Left lung (tissue), 14 donors: ENCODE data around the gene ARHGAP28. TPM values are rescaled to one million over a fixed set of nuclear protein-coding genes. Genes with fewer than 3 reads are reported as not detected.
A peak's percentile ranks its signal among the peaks of the same experiment; 100 is the strongest.

Source experiments
- ATAC-seq: fragments of 200-7000 bp; cut with Tn5 transposase; one replicate; pipeline ENCODE4 v1.9.1; 2020; ENCODE audit warnings: moderate library complexity
- DNase-seq, 4 donors: peaks; one replicate each; pipeline ENCODE4 v3.0.0-alpha.2; 2013 to 2020
- H3K27ac ChIP-seq, 2 donors: fragments of 200-600 bp; sonication (generic) in 1 of 2; one replicate each; pipeline versions ENCODE4 v1.5.0 to v1.8.0; 2020 to 2021
- H3K27me3 ChIP-seq, 2 donors: fragments of 200-600 bp; sonication (generic) in 1 of 2; one replicate each; pipeline versions ENCODE4 v1.5.0 to v1.8.0; 2020 to 2021
- H3K36me3 ChIP-seq, 2 donors: fragments of 200-600 bp; sonication (generic) in 1 of 2; one replicate each; pipeline versions ENCODE4 v1.5.0 to v1.8.0; 2020 to 2021
- H3K4me1 ChIP-seq, 2 donors: fragments of 200-600 bp; one replicate each; pipeline ENCODE4 v1.8.0; 2021
- H3K4me3 ChIP-seq, 2 donors: fragments of 200-600 bp; sonication (generic) in 1 of 2; one replicate each; pipeline versions ENCODE4 v1.5.0 to v1.8.0; 2020 to 2021; ENCODE audit warnings: mild to moderate bottlenecking in 1 of 2
- H3K9me3 ChIP-seq, 2 donors: fragments of 200-600 bp; sonication (generic) in 1 of 2; one replicate each; pipeline versions ENCODE4 v1.5.0 to v1.8.0; 2020 to 2021
- CTCF ChIP-seq, 2 donors: fragments of 200-600 bp; sonication (generic) in 1 of 2; IDR thresholded peaks; one replicate each; pipeline versions ENCODE4 v1.5.0 to v1.8.0; 2021; ENCODE audit warnings: antibody characterized with exemption in 2 of 2
- intact Hi-C, 2 donors: fragments of 100-400 bp; cut with DNase I; formaldehyde crosslinking; loops; one replicate each; pipeline versions ENCODE4 v1.11.2 to v1.14.2; 2022
- long read RNA-seq, 12 donors: library from polyadenylated mRNA in 2 of 12; unstranded in 2 of 12; transcript quantifications; one replicate each; pipeline ENCODE4 v2.0.0 and lab custom pipeline, GENCODE V29; 2019 to 2026
- polyA plus RNA-seq, 6 donors: library from polyadenylated mRNA; unstranded; fragments of 120-200 nt; gene quantifications; one replicate each; pipeline ENCODE4 v1.2.1, GENCODE V29; 2013; ENCODE audit not compliant: insufficient read length in 6 of 6
- total RNA-seq, 2 donors: library from RNA; stranded (reverse); fragmentation: NEBNext Ultra II Directional; extraction: Animal tissue kit (Norgen Biotek cat#: 25700); gene quantifications; one replicate each; pipeline ENCODE4 v1.2.1, GENCODE V29; 2021
- donor health status: DM: no; HTN: yes; CAD: no.
- donor health status: DM: no; HTN: no; CAD: no.

Gene ARHGAP28
- total RNA-seq, result 10 to 100 TPM; 16.6 to 18.9 TPM
- polyA plus RNA-seq, result 100 to 1,000 TPM; 177 to 262 (median 223) TPM
- long read RNA-seq, donor 1, full-length matches to known transcripts, result 30 of 47 reads
- long read RNA-seq, donor 1, partial matches to known transcripts, result 17 of 47 reads
- long read RNA-seq, donor 1, other reads (novel, unspliced or antisense), result 0 of 47 reads
- long read RNA-seq, donor 2, transcript ARHGAP28-203 (18 exons, 2,295 nt), result major isoform, 22 of 121 reads
- long read RNA-seq, donor 2, partial matches to known transcripts, result 95 of 121 reads
- long read RNA-seq, donor 2, other reads (novel, unspliced or antisense), result 0 of 121 reads
- long read RNA-seq, donor 3, transcript ARHGAP28-203 (18 exons, 2,295 nt), result major isoform, 18 of 25 reads
- long read RNA-seq, donor 3, transcript ARHGAP28-211 (1 exons, 1,960 nt), result minor isoform, 7 of 25 reads
- long read RNA-seq, donor 3, partial matches to known transcripts, result 0 of 25 reads
- long read RNA-seq, donor 3, other reads (novel, unspliced or antisense), result 0 of 25 reads
- long read RNA-seq, donor 4, result 0 reads
- long read RNA-seq, donor 5, full-length matches to known transcripts, result 19 of 19 reads
- long read RNA-seq, donor 5, partial matches to known transcripts, result 0 of 19 reads
- long read RNA-seq, donor 5, other reads (novel, unspliced or antisense), result 0 of 19 reads
- long read RNA-seq, donor 6, transcript ARHGAP28-203 (18 exons, 2,295 nt), result major isoform, 11 of 15 reads
- long read RNA-seq, donor 6, partial matches to known transcripts, result 0 of 15 reads
- long read RNA-seq, donor 6, other reads (novel, unspliced or antisense), result 0 of 15 reads
- long read RNA-seq, donor 7, transcript ARHGAP28-203 (18 exons, 2,295 nt), result major isoform, 8 of 15 reads
- long read RNA-seq, donor 7, transcript ARHGAP28-211 (1 exons, 1,960 nt), result minor isoform, 7 of 15 reads
- long read RNA-seq, donor 7, partial matches to known transcripts, result 0 of 15 reads
- long read RNA-seq, donor 7, other reads (novel, unspliced or antisense), result 0 of 15 reads
- long read RNA-seq, donor 8, full-length matches to known transcripts, result 22 of 27 reads
- long read RNA-seq, donor 8, partial matches to known transcripts, result 5 of 27 reads
- long read RNA-seq, donor 8, other reads (novel, unspliced or antisense), result 0 of 27 reads
- long read RNA-seq, donor 9, partial matches to known transcripts, result 0 of 1 reads
- long read RNA-seq, donor 9, other reads (novel, unspliced or antisense), result 0 of 1 reads
- long read RNA-seq, donor 10, partial matches to known transcripts, result 1 of 1 reads
- long read RNA-seq, donor 10, other reads (novel, unspliced or antisense), result 0 of 1 reads
- long read RNA-seq, donor 11, result 0 reads
- long read RNA-seq, donor 12, full-length matches to known transcripts, result 10 of 10 reads
- long read RNA-seq, donor 12, partial matches to known transcripts, result 0 of 10 reads
- long read RNA-seq, donor 12, other reads (novel, unspliced or antisense), result 0 of 10 reads

GRCh38 chr18:6729247-6730091 lies at the start of gene ARHGAP28:
ARHGAP28 (plus strand) TSS chr18:6729716; CDS start chr18:6729822, 106 bp downstream.
- peak; percentile 82 to 98 (median 94) for DNase-seq
- peak in 1 of 2 donors; percentile 23 for TF ChIP-seq CTCF (IDR thresholded peaks at IDR 0.05)
- H3K27ac ChIP-seq, result peak within 1 kb of the TSS; percentile 71 to 85
- H3K27me3 ChIP-seq, result peaks cover 0 to 10% of the 10 kb centered on the region in 2 donors
- no peaks in the 10 kb centered on the region for H3K4me1 ChIP-seq
- intact Hi-C loops, result loop anchor here in 1 of 2 donors (10.0 kb wide), 2 partner anchors 145 to 185 kb away; no protein-coding TSS in a partner anchor
- H3K36me3 ChIP-seq, result no peaks in the 10 kb centered on the region
- peak; percentile 93 for ATAC-seq
- H3K9me3 ChIP-seq, result no peaks in the 10 kb centered on the region
- peak within 1 kb of the TSS; percentile 46 to 51 for H3K4me3 ChIP-seq

- Histone ChIP-seq H3K4me1 (no peaks in the 10 kb centered on the region), H3K9me3 (no peaks in the 10 kb centered on the region), H3K27ac (no peak overlapping the region), H3K36me3 (no peaks in the 10 kb centered on the region), H3K4me3 (no peak overlapping the region), H3K27me3 (no peaks in the 10 kb centered on the region)
- intact Hi-C loops, result no loop called here
- no peak for TF ChIP-seq CTCF (IDR thresholded peaks at IDR 0.05)
- ATAC-seq (no peak), DNase-seq (no peak)
These were observed 48.1 kb upstream of the ARHGAP28 start for GRCh38 chr18:6681331-6681875.

- Histone ChIP-seq H3K4me3 (peak overlapping the region in 1 of 2 donors; percentile 8), H3K36me3 (no peaks in the 10 kb centered on the region), H3K9me3 (peaks cover 0 to 4% of the 10 kb centered on the region in 2 donors), H3K27me3 (no peaks in the 10 kb centered on the region), H3K4me1 (no peaks in the 10 kb centered on the region), H3K27ac (no peak overlapping the region)
- peak; percentile 79 for ATAC-seq
- DNase-seq, result no peak
- TF ChIP-seq CTCF (IDR thresholded peaks at IDR 0.05), result no peak
- intact Hi-C loops, result no loop called here
These were observed 46.9 kb upstream of the ARHGAP28 start for GRCh38 chr18:6682437-6683111.
